Endothelial cell of hepatic sinusoid (primary cell): ENCODE measurements around the gene ARHGAP24.
"Not testable (repeated sequence)": the region's sequence is repeated elsewhere in the genome, so short reads cannot be mapped to it uniquely, and the experiment has no call there.

ENCODE experiments used
- in situ Hi-C: cut with HindIII; loops from 2 replicates; pipeline ENCODE4 v1.10.0; 2017; ENCODE audit warnings: low sequenced_read_pairs

The ARHGAP24 gene

GRCh38 chr4:85833302-85833701, 358.4 kb downstream of the ARHGAP24 start:
- in situ Hi-C loops: no loop called here

- in situ Hi-C loops: no loop called here
Measured at GRCh38 chr4:85834934-85835333, 360.0 kb downstream of the ARHGAP24 start.

- in situ Hi-C loops: no loop called here
Measured at GRCh38 chr4:85836588-85837438, 361.9 kb downstream of the ARHGAP24 start.

GRCh38 chr4:85837439-85837733, 362.4 kb downstream of the ARHGAP24 start:
- in situ Hi-C loops: no loop called here

GRCh38 chr4:85839981-85840451, 365.1 kb downstream of the ARHGAP24 start:
- in situ Hi-C loops: not testable (repeated sequence)

GRCh38 chr4:85842540-85842939, 367.6 kb downstream of the ARHGAP24 start:
- in situ Hi-C loops: no loop called here

- in situ Hi-C loops: not testable (repeated sequence)
Measured at GRCh38 chr4:85853740-85854139, 378.8 kb downstream of the ARHGAP24 start.

GRCh38 chr4:85854546-85854945, 379.6 kb downstream of the ARHGAP24 start:
- in situ Hi-C loops: no loop called here

- in situ Hi-C loops: no loop called here
Measured at GRCh38 chr4:85860066-85860740, 385.3 kb downstream of the ARHGAP24 start.

GRCh38 chr4:85861064-85861765, 386.3 kb downstream of the ARHGAP24 start:
- in situ Hi-C loops: no loop called here

- in situ Hi-C loops: no loop called here
Measured at GRCh38 chr4:85862896-85863295, 387.9 kb downstream of the ARHGAP24 start.

GRCh38 chr4:85864259-85865205, 389.6 kb downstream of the ARHGAP24 start:
- in situ Hi-C loops: no loop called here

GRCh38 chr4:85865256-85865655, 390.3 kb downstream of the ARHGAP24 start:
- in situ Hi-C loops: no loop called here

- in situ Hi-C loops: no loop called here
Measured at GRCh38 chr4:85866508-85866907, 391.6 kb downstream of the ARHGAP24 start.

- in situ Hi-C loops: no loop called here
Measured at GRCh38 chr4:85867271-85867670, 392.3 kb downstream of the ARHGAP24 start.

GRCh38 chr4:85869181-85869580, 394.2 kb downstream of the ARHGAP24 start:
- in situ Hi-C loops: no loop called here

- in situ Hi-C loops: no loop called here
Measured at GRCh38 chr4:85870298-85871083, 395.5 kb downstream of the ARHGAP24 start.

- in situ Hi-C loops: no loop called here
Measured at GRCh38 chr4:85873566-85873965, 398.6 kb downstream of the ARHGAP24 start.

GRCh38 chr4:85879518-85879917, 404.6 kb downstream of the ARHGAP24 start:
- in situ Hi-C loops: no loop called here

- in situ Hi-C loops: no loop called here
Measured at GRCh38 chr4:85883180-85883579, 408.2 kb downstream of the ARHGAP24 start.
